ENCODE results near the gene UCN3. TPM values are rescaled to one million over a fixed set of nuclear protein-coding genes. Genes with fewer than 3 reads are reported as not detected.

The UCN3 gene
- total RNA-seq, 2 donors from 2014 or later = not detected

DNA sequence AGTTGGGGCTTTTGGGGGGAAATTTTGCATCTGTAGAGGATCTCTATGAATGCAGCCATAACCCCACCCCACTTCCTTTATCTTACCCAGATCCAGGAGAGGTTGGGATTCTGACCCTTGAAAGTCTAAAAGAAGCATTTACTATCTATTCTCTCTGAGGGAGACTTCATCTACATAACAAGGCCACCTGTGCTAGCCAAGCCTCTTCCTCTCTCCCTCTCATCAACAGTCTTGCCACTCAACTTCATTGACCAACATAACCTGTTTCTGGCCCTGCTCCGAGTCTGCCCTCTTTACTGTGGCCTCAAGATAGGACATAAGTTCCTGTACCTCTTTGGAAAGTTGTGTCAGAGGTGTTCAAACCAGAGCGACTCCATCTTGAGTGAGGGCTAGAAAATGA lies 20.5 kb downstream of the UCN3 start:
- Histone ChIP-seq H3K36me3 (no peaks in the 10 kb centered on the region), H3K9me3 (peaks cover 3% of the 10 kb centered on the region), H3K27ac (no peak overlapping the region), H3K27me3 (replicated peaks; ENCODE audit: insufficient read depth) (no peaks in the 10 kb centered on the region), H3K4me1 (ENCODE audit: control insufficient read depth in 1 of 2, low read depth in 2 of 2) (no peaks in the 10 kb centered on the region), H3K4me3 (no peak overlapping the region)
- DNase-seq (ENCODE audit: low spot score) = no peak
- TF ChIP-seq, protein P1, sequence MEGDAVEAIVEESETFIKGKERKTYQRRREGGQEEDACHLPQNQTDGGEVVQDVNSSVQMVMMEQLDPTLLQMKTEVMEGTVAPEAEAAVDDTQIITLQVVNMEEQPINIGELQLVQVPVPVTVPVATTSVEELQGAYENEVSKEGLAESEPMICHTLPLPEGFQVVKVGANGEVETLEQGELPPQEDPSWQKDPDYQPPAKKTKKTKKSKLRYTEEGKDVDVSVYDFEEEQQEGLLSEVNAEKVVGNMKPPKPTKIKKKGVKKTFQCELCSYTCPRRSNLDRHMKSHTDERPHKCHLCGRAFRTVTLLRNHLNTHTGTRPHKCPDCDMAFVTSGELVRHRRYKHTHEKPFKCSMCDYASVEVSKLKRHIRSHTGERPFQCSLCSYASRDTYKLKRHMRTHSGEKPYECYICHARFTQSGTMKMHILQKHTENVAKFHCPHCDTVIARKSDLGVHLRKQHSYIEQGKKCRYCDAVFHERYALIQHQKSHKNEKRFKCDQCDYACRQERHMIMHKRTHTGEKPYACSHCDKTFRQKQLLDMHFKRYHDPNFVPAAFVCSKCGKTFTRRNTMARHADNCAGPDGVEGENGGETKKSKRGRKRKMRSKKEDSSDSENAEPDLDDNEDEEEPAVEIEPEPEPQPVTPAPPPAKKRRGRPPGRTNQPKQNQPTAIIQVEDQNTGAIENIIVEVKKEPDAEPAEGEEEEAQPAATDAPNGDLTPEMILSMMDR (IDR thresholded peaks at IDR 0.05) = no peak
- ATAC-seq (ENCODE audit: insufficient number of reproducible peaks, low FRiP score, low read depth) = no peak

GRCh38 chr10:5387169-5387568 lies 22.4 kb downstream of the UCN3 start:
- no peak for ATAC-seq (ENCODE audit: insufficient number of reproducible peaks, low FRiP score, low read depth)
- Histone ChIP-seq H3K27me3 (replicated peaks; ENCODE audit: insufficient read depth) (no peaks in the 10 kb centered on the region), H3K4me1 (ENCODE audit: control insufficient read depth in 1 of 2, low read depth in 2 of 2) (peaks cover 0 to 3% of the 10 kb centered on the region in 2 donors), H3K36me3 (no peaks in the 10 kb centered on the region), H3K4me3 (no peak overlapping the region), H3K27ac (no peak overlapping the region), H3K9me3 (peaks cover 17% of the 10 kb centered on the region)
- no peak for DNase-seq (ENCODE audit: low spot score)
- TF ChIP-seq, protein P1 (IDR thresholded peaks at IDR 0.05) = no peak

DNA sequence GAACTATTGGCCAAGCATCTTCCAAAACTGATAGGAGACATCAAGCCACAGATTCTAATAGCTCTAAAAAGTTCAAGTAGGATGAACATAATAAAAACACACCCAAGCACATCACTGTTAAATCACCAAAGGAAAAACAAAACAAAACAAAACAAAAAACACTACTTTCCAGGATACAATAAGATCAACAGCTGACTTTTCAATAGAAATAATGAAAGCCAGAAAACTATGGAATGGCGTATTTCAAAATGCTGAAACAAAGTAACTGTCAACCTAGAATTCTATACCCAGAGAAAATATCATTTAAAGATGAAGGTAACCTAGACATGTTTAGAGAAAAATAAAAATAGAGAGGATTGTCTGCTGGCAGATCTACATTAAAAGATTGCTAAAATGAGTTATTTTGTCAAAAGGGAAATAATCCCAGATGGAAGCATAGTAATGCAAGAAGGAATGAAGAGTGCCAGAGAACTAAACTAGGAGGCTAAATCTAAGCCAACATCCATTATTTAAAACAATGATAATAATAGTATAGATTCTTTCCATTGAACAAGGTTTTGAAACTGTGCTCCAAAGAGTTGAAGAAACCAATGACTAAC lies 25.9 kb downstream of the UCN3 start:
- Histone ChIP-seq H3K9me3 (peaks cover 17% of the 10 kb centered on the region), H3K27ac (no peak overlapping the region), H3K36me3 (no peaks in the 10 kb centered on the region), H3K4me3 (no peak overlapping the region), H3K4me1 (ENCODE audit: control insufficient read depth in 1 of 2, low read depth in 2 of 2) (peaks cover 0 to 8% of the 10 kb centered on the region in 2 donors), H3K27me3 (replicated peaks; ENCODE audit: insufficient read depth) (no peaks in the 10 kb centered on the region)
- TF ChIP-seq, protein P1 (IDR thresholded peaks at IDR 0.05) = no peak
- no peak for DNase-seq (ENCODE audit: low spot score)
- no peak for ATAC-seq (ENCODE audit: insufficient number of reproducible peaks, low FRiP score, low read depth)

DNA sequence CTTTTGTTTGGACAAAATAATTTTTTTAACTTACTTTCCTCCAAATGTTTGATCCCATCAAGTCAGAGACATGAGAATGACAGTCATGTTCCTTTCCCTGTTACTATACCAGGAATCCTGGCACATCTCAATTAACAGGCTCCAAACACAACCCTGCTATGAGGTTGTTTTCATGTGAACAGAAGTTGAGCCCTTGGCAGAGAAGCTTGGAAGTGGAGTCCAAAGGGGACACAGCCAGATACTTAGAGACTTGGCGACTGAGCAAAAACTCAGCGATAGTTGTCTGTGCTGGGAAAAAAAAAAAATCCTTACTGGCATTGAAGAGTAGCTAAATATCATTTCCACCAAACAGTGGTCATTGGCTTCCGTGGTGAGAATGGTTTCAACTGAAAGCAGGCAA lies 27.0 kb downstream of the UCN3 start:
- ATAC-seq (ENCODE audit: insufficient number of reproducible peaks, low FRiP score, low read depth) (no peak), DNase-seq (ENCODE audit: low spot score) (no peak)
- Histone ChIP-seq H3K4me1 (ENCODE audit: control insufficient read depth in 1 of 2, low read depth in 2 of 2) (peaks cover 0 to 8% of the 10 kb centered on the region in 2 donors), H3K9me3 (peaks cover 17% of the 10 kb centered on the region), H3K27me3 (replicated peaks; ENCODE audit: insufficient read depth) (no peaks in the 10 kb centered on the region), H3K4me3 (no peak overlapping the region), H3K36me3 (no peaks in the 10 kb centered on the region), H3K27ac (no peak overlapping the region)
- TF ChIP-seq, protein P1 (IDR thresholded peaks at IDR 0.05) = no peak

DNA sequence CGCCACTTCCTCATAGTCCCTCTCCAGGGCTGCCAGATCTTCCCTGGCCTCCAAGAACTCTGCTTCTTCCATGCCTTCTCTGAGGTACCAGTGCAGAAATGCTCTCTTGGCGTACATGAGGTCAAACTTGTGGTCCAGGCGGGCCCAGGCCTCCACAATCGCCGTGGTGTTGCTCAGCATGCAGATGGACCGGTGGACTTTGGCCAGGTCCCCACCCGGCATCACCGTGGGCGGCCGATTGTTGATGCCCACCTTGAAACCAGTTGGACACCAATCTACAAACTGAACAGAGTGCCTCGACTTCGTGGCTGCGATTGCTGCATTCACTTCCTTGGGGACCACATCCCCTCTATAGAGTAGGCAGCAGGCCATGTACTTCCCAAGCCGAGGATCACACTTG lies 28.8 kb downstream of the UCN3 start:
- no peaks in the 10 kb centered on the region for H3K36me3 ChIP-seq
- peaks cover 0 to 8% of the 10 kb centered on the region in 2 donors for H3K4me1 ChIP-seq (ENCODE audit: control insufficient read depth in 1 of 2, low read depth in 2 of 2)
- DNase-seq (ENCODE audit: low spot score) (no peak), ATAC-seq (ENCODE audit: insufficient number of reproducible peaks, low FRiP score, low read depth) (no peak)
- TF ChIP-seq, protein P1 (IDR thresholded peaks at IDR 0.05) = no peak
- no peaks in the 10 kb centered on the region for H3K27me3 ChIP-seq (replicated peaks; ENCODE audit: insufficient read depth)
- no peak overlapping the region for H3K27ac ChIP-seq
- no peak overlapping the region for H3K4me3 ChIP-seq
- peaks cover 17% of the 10 kb centered on the region for H3K9me3 ChIP-seq
